Left ventricle myocardium inferior (tissue), 1 donor: ENCODE data around the gene PRRT1. TPM values are rescaled to one million over a fixed set of nuclear protein-coding genes. Genes with fewer than 3 reads are reported as not detected.
A peak's percentile ranks its signal among the peaks of the same experiment; 100 is the strongest.

ENCODE experiments used
- DNase-seq: peaks from one replicate; pipeline ENCODE4 v3.0.0-alpha.2; 2020
- H3K27ac ChIP-seq: fragments of 200-600 bp; replicated peaks from 2 replicates; pipeline ENCODE4 v1.8.0; 2021
- H3K27me3 ChIP-seq: fragments of 200-600 bp; 2 replicates; pipeline ENCODE4 v1.8.0; 2021; ENCODE audit warnings: low read depth
- H3K36me3 ChIP-seq: fragments of 200-600 bp; 2 replicates; pipeline ENCODE4 v1.8.0; 2021
- H3K4me1 ChIP-seq: fragments of 200-600 bp; 2 replicates; pipeline ENCODE4 v1.8.0; 2021
- H3K4me3 ChIP-seq: fragments of 200-600 bp; 2 replicates; pipeline ENCODE4 v1.8.0; 2021; ENCODE audit warnings: mild to moderate bottlenecking, moderate library complexity
- H3K9me3 ChIP-seq: fragments of 200-600 bp; replicated peaks from 2 replicates; pipeline ENCODE4 v1.8.0; 2021
- CTCF ChIP-seq: fragments of 200-600 bp; IDR thresholded peaks from 2 replicates; pipeline ENCODE4 v1.8.0; 2021; ENCODE audit warnings: antibody characterized with exemption, mild to moderate bottlenecking, borderline replicate concordance
- intact Hi-C: fragments of 100-400 bp; cut with micrococcal nuclease; formaldehyde crosslinking; loops from one replicate; pipeline ENCODE4 v1.11.0; 2022
- total RNA-seq: library from RNA; stranded (reverse); fragmentation: NEBNext Ultra II Directional; extraction: Animal tissue kit (Norgen Biotek cat#: 25700); gene quantifications from one replicate; pipeline ENCODE4 v1.2.1, GENCODE V29; 2021
- donor health status: DM: no; HTN: yes; CAD: no; lungs with severe emphysema.

PRRT1 gene
- total RNA-seq, 1 donor from 2014 or later, result 1.0 TPM

- no peak for TF ChIP-seq CTCF
- intact Hi-C loops, result no loop called here
- H3K4me1 ChIP-seq, result peaks cover 71% of the 10 kb centered on the region
- H3K27ac ChIP-seq, result peak overlapping the region; percentile 95
- DNase-seq, result no peak
- no peak overlapping the region for H3K4me3 ChIP-seq
- peaks cover 43% of the 10 kb centered on the region for H3K36me3 ChIP-seq
- H3K27me3 ChIP-seq, result no peaks in the 10 kb centered on the region
- no peaks in the 10 kb centered on the region for H3K9me3 ChIP-seq
Observed at GRCh38 chr6:32114796-32115195, 36.9 kb downstream of the PRRT1 start.

- intact Hi-C loops, result no loop called here
- peaks cover 67% of the 10 kb centered on the region for H3K4me1 ChIP-seq
Observed at GRCh38 chr6:32113386-32114352, 38.1 kb downstream of the PRRT1 start.

GRCh38 chr6:32112431-32112980, 39.2 kb downstream of the PRRT1 start:
- intact Hi-C loops, result no loop called here

More at GRCh38 chr6:32113386-32114352, 38.1 kb downstream of the PRRT1 start:
- H3K36me3 ChIP-seq, result peaks cover 34% of the 10 kb centered on the region
- TF ChIP-seq CTCF, result peak; percentile 38
- DNase-seq, result peak; percentile 86
- no peaks in the 10 kb centered on the region for H3K27me3 ChIP-seq
- H3K4me3 ChIP-seq, result no peak overlapping the region
- no peaks in the 10 kb centered on the region for H3K9me3 ChIP-seq
- H3K27ac ChIP-seq, result peak overlapping the region; percentile 95

GRCh38 chr6:32111424-32112066, 40.2 kb downstream of the PRRT1 start:
- TF ChIP-seq CTCF, result no peak
- H3K9me3 ChIP-seq, result no peaks in the 10 kb centered on the region
- peaks cover 13% of the 10 kb centered on the region for H3K36me3 ChIP-seq
- H3K4me1 ChIP-seq, result peaks cover 81% of the 10 kb centered on the region
- peak overlapping the region; percentile 95 for H3K27ac ChIP-seq
- DNase-seq, result peak; percentile 75
- intact Hi-C loops, result no loop called here
- peak overlapping the region; percentile 70 for H3K4me3 ChIP-seq
- H3K27me3 ChIP-seq, result no peaks in the 10 kb centered on the region

More at GRCh38 chr6:32112431-32112980, 39.2 kb downstream of the PRRT1 start:
- Histone ChIP-seq H3K27ac (peak overlapping the region; percentile 95), H3K9me3 (no peaks in the 10 kb centered on the region), H3K27me3 (no peaks in the 10 kb centered on the region), H3K36me3 (peaks cover 22% of the 10 kb centered on the region), H3K4me3 (no peak overlapping the region), H3K4me1 (peaks cover 71% of the 10 kb centered on the region)
- peak; percentile 75 for DNase-seq
- no peak for TF ChIP-seq CTCF

- Histone ChIP-seq H3K9me3 (no peaks in the 10 kb centered on the region), H3K36me3 (peaks cover 4% of the 10 kb centered on the region), H3K27me3 (no peaks in the 10 kb centered on the region), H3K4me3 (peak overlapping the region; percentile 70), H3K4me1 (peaks cover 88% of the 10 kb centered on the region), H3K27ac (peak overlapping the region; percentile 95)
- intact Hi-C loops, result no loop called here
- TF ChIP-seq CTCF, result no peak
- DNase-seq, result peak; percentile 35
Observed at GRCh38 chr6:32110632-32111031, 41.1 kb downstream of the PRRT1 start.
